Natural killer cell (primary cell): ENCODE measurements around the gene ACTN4. TPM values are rescaled to one million over a fixed set of nuclear protein-coding genes. Genes with fewer than 3 reads are reported as not detected.

Experiments used
- ATAC-seq, 3 donors: fragments of 150-1000 bp in 2 of 3; fragments of 200-7000 bp in 1 of 3; cut with Tn5 transposase; 1 replicate in 1 of 3; 2 replicates in 2 of 3; pipeline ENCODE4 v1.10.0; 2021; ENCODE audit warnings: mild to moderate bottlenecking in 2 of 3, moderate library complexity in 2 of 3
- DNase-seq, 2 donors: peaks; one replicate each; pipeline versions ENCODE4 v3.0.0 to v3.0.0-alpha.2; 2013 to 2021; ENCODE audit warnings: mixed read lengths in 1 of 2
- H3K27ac ChIP-seq: one replicate; pipeline ENCODE4 v1.5.1; 2013; ENCODE audit warnings: mild to moderate bottlenecking, low read length
- H3K27me3 ChIP-seq: one replicate; pipeline ENCODE4 v1.6.1; 2013; ENCODE audit warnings: low read length; ENCODE audit not compliant: control insufficient read depth, insufficient read depth
- H3K36me3 ChIP-seq: one replicate; pipeline ENCODE4 v1.6.1; 2013; ENCODE audit warnings: low read length; ENCODE audit not compliant: control insufficient read depth, insufficient read depth
- H3K4me1 ChIP-seq: one replicate; pipeline ENCODE4 v1.6.1; 2013; ENCODE audit warnings: low read length; ENCODE audit not compliant: control insufficient read depth, insufficient read depth
- H3K4me3 ChIP-seq: one replicate; pipeline ENCODE4 v1.5.1; 2013; ENCODE audit warnings: low read length
- H3K9me3 ChIP-seq: one replicate; pipeline ENCODE4 v1.6.1; 2013; ENCODE audit warnings: low read length; ENCODE audit not compliant: control insufficient read depth, insufficient read depth
- H3K27ac Mint-ChIP-seq, 2 donors: one replicate each; pipeline ENCODE4 v1.8.0; 2022; ENCODE audit warnings: mild to moderate bottlenecking in 2 of 2, mixed read lengths in 2 of 2, moderate library complexity in 1 of 2
- H3K27me3 Mint-ChIP-seq, 2 donors: one replicate each; pipeline ENCODE4 v1.8.0; 2022; ENCODE audit warnings: low read depth in 2 of 2, mixed read lengths in 2 of 2
- H3K36me3 Mint-ChIP-seq: one replicate; pipeline ENCODE4 v1.8.0; 2022; ENCODE audit warnings: mixed read lengths
- H3K4me1 Mint-ChIP-seq, 2 donors: one replicate each; pipeline ENCODE4 v1.8.0; 2022; ENCODE audit warnings: mixed read lengths in 2 of 2
- H3K4me3 Mint-ChIP-seq: one replicate; pipeline ENCODE4 v1.8.0; 2022; ENCODE audit warnings: mild to moderate bottlenecking, moderate library complexity, mixed read lengths
- H3K9me3 Mint-ChIP-seq, 2 donors: one replicate each; pipeline ENCODE4 v1.8.0; 2022; ENCODE audit warnings: mixed read lengths in 2 of 2
- WGBS: methylation state at CpG from one replicate; pipeline ENCODE4 v1.1.7; 2013; ENCODE audit warnings: missing lambda C conversion rate; ENCODE audit not compliant: insufficient coverage; 5-methylcytosine and 5-hydroxymethylcytosine counted together
- intact Hi-C: fragments of 100-400 bp; cut with micrococcal nuclease; formaldehyde crosslinking; loops from one replicate; pipeline ENCODE4 v1.14.2; 2022
- total RNA-seq, 4 donors: library from RNA; stranded (reverse); fragments of 120-200 nt in 1 of 4; gene quantifications; one replicate each; pipeline versions ENCODE4 v1.2.3 to v1.2.4, GENCODE V29; 2013 to 2022
- TF ChIP-seq, protein P1 (sequence below): fragments of 200-600 bp; IDR thresholded peaks from one replicate; pipeline ENCODE4 v1.8.0; 2022; ENCODE audit warnings: antibody characterized with exemption

The ACTN4 gene
- total RNA-seq, 3 donors from 2014 or later (not counting 1 experiment from before 2014, with no cell fraction given): 443 to 595 (median 541) TPM

DNA sequence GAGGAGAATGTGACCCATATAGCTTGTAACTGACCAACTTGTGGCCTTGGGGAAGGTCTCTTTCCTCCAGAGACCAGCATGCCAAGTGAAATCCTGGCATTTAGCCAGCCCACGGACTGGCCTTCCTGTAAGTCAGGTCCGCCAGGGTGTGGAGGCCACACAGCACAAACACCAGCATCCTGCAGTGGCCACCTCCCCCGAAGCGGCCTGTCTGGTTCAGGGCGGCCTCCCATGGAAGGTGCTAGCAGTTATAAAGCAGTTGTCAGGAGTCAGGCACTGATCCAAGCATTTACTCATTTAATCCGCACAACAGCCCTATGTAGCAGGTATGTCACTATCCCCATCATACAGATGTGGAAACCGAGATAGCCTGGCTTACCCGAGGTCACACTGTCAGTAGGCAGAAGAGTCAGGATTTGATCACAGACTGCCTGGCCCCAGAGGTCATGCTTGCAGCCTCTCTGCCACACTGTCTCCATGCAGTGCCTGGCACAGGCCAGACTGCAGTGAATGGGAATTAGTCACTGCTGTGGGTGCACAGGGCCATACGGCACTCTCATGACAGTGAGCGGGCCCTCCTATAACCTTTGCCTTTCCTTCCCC is 60.2 kb downstream of the ACTN4 start:
- Histone ChIP-seq H3K36me3 (peaks cover 93% of the 10 kb centered on the region), H3K4me1 (peaks cover 20% of the 10 kb centered on the region), H3K27ac (no peak overlapping the region), H3K9me3 (no peaks in the 10 kb centered on the region), H3K4me3 (no peak overlapping the region), H3K27me3 (no peaks in the 10 kb centered on the region)
- no peaks in the 10 kb centered on the region for H3K27me3 Mint-ChIP-seq
- DNase-seq: no peak
- ATAC-seq: no peak
- peaks cover 17 to 25% of the 10 kb centered on the region in 2 donors for H3K4me1 Mint-ChIP-seq
- no peaks in the 10 kb centered on the region for H3K9me3 Mint-ChIP-seq
- peak overlapping the region in 1 of 2 donors; percentile 38 for H3K27ac Mint-ChIP-seq
- 90% methylated on average over 10 of the region's 10 CpGs for WGBS
- no peak overlapping the region for H3K4me3 Mint-ChIP-seq
- H3K36me3 Mint-ChIP-seq: no peaks in the 10 kb centered on the region
- intact Hi-C loops: no loop called here
- TF ChIP-seq, protein P1, sequence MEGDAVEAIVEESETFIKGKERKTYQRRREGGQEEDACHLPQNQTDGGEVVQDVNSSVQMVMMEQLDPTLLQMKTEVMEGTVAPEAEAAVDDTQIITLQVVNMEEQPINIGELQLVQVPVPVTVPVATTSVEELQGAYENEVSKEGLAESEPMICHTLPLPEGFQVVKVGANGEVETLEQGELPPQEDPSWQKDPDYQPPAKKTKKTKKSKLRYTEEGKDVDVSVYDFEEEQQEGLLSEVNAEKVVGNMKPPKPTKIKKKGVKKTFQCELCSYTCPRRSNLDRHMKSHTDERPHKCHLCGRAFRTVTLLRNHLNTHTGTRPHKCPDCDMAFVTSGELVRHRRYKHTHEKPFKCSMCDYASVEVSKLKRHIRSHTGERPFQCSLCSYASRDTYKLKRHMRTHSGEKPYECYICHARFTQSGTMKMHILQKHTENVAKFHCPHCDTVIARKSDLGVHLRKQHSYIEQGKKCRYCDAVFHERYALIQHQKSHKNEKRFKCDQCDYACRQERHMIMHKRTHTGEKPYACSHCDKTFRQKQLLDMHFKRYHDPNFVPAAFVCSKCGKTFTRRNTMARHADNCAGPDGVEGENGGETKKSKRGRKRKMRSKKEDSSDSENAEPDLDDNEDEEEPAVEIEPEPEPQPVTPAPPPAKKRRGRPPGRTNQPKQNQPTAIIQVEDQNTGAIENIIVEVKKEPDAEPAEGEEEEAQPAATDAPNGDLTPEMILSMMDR: no peak

DNA sequence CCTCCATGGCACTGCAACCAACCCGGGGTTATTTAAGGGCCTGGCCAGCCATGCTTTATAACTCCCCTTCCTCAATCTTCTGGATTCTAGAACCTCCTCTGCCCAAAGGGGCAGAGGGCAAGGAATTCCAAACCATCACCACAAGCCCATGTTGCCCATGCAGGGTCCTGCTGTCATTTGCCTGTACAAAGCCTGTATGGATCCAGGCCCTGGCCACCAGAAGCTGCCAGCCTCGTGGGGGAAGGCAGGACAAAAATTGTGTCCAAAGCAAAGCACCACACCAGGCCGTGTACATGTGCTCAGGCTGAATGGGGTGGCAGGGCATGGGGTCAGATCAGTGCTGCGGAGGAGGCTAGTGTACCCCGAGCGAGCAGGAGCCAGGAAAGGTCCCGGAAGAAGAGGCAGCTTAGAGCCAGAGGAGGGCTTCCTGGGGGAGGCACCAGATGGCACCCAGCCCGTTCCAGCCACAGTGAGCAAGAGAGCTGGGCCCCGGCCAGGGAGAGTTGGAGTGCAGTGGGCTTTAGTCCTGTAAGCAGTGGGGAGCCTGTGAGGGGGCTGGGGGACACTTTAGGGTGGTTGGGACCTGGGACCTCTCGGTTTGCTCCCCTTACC is 61.1 kb downstream of the ACTN4 start:
- Mint-ChIP-seq H3K4me1 (peaks cover 17 to 25% of the 10 kb centered on the region in 2 donors), H3K9me3 (no peaks in the 10 kb centered on the region), H3K27me3 (no peaks in the 10 kb centered on the region), H3K4me3 (no peak overlapping the region), H3K36me3 (no peaks in the 10 kb centered on the region), H3K27ac (peak overlapping the region in 1 of 2 donors; percentile 73)
- H3K27me3 ChIP-seq: no peaks in the 10 kb centered on the region
- no peak overlapping the region for H3K27ac ChIP-seq
- peaks cover 94% of the 10 kb centered on the region for H3K36me3 ChIP-seq
- DNase-seq: no peak
- TF ChIP-seq, protein P1: no peak
- intact Hi-C loops: no loop called here
- ATAC-seq: no peak
- 96% methylated on average over 9 of the region's 10 CpGs for WGBS
- no peaks in the 10 kb centered on the region for H3K9me3 ChIP-seq
- peaks cover 20% of the 10 kb centered on the region for H3K4me1 ChIP-seq
- no peak overlapping the region for H3K4me3 ChIP-seq

DNA sequence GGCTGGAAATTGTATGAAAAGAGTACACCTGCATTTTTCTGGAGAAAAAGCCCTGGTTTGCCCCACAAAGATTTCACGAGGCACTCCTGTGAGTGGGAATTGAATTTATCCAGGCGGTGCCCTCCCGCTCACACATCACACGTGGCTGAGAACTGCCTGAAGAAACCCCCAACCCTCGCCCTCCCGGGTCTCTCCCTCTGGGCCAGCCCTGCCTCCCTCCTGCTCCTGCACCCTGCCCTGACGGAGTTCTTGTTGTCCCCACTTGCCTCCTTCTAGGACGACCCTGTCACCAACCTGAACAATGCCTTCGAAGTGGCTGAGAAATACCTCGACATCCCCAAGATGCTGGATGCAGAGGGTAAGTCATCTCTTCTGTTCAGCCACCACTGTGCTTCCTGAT is 61.7 kb downstream of the ACTN4 start:
- WGBS: 94% methylated on average over 10 of the region's 10 CpGs

More for the DNA sequence above, 61.7 kb downstream of the ACTN4 start:
- no peak overlapping the region for H3K4me3 Mint-ChIP-seq
- no peaks in the 10 kb centered on the region for H3K27me3 Mint-ChIP-seq
- no peak for DNase-seq
- no peak for ATAC-seq
- no peaks in the 10 kb centered on the region for H3K36me3 Mint-ChIP-seq
- H3K27me3 ChIP-seq: no peaks in the 10 kb centered on the region
- intact Hi-C loops: no loop called here
- peaks cover 20% of the 10 kb centered on the region for H3K4me1 ChIP-seq
- no peak overlapping the region for H3K4me3 ChIP-seq
- TF ChIP-seq, protein P1: no peak
- peak overlapping the region in 1 of 2 donors; percentile 73 for H3K27ac Mint-ChIP-seq
- H3K27ac ChIP-seq: no peak overlapping the region
- peaks cover 15 to 25% of the 10 kb centered on the region in 2 donors for H3K4me1 Mint-ChIP-seq
- H3K9me3 ChIP-seq: no peaks in the 10 kb centered on the region
- no peaks in the 10 kb centered on the region for H3K9me3 Mint-ChIP-seq
- peaks cover 94% of the 10 kb centered on the region for H3K36me3 ChIP-seq
